ENCODE measurements around the gene WSB1. TPM values are rescaled to one million over a fixed set of nuclear protein-coding genes. Genes with fewer than 3 reads are reported as not detected.
A peak's percentile ranks its signal among the peaks of the same experiment; 100 is the strongest.

Gene WSB1
- polyA plus RNA-seq, 1 experiment = 163 TPM

DNA sequence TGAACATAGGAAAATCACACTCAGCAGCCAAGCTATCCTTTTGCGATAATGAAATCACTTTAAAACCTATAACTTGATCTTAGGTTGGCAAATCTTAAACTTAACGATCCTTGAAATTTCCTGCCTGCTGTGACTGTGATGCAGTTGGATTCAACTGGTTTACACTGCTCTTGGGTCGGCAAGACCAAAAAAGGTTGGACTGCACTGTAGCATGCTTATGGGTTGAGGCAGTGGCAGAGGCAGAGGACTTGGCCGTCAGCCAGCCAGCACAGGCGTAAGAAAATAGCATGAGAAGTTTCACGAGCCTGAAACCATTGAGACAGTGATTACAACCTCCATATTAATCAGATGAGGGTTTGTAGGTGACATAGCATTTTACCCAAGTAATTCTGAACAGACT lies 21.4 kb downstream of the WSB1 start:
- Histone ChIP-seq H3K36me3 (ENCODE audit: control insufficient read depth, insufficient read depth, low read length) (peaks cover 21% of the 10 kb centered on the region), H3K4me3 (ENCODE audit: low read depth, low read length) (no peak overlapping the region), H3K27me3 (ENCODE audit: control insufficient read depth, insufficient read depth, low read length) (no peaks in the 10 kb centered on the region)
- ChIA-PET POLR2A (no interaction called here), CTCF (interaction anchor here (0.6 to 1.8 kb wide), 3 partner anchors 20 to 62 kb away, joined by 3 to 6 read pairs (median 3); no protein-coding TSS in a partner anchor)
- peak; percentile 54 for DNase-seq (ENCODE audit: low read depth)
- TF ChIP-seq, protein P1, sequence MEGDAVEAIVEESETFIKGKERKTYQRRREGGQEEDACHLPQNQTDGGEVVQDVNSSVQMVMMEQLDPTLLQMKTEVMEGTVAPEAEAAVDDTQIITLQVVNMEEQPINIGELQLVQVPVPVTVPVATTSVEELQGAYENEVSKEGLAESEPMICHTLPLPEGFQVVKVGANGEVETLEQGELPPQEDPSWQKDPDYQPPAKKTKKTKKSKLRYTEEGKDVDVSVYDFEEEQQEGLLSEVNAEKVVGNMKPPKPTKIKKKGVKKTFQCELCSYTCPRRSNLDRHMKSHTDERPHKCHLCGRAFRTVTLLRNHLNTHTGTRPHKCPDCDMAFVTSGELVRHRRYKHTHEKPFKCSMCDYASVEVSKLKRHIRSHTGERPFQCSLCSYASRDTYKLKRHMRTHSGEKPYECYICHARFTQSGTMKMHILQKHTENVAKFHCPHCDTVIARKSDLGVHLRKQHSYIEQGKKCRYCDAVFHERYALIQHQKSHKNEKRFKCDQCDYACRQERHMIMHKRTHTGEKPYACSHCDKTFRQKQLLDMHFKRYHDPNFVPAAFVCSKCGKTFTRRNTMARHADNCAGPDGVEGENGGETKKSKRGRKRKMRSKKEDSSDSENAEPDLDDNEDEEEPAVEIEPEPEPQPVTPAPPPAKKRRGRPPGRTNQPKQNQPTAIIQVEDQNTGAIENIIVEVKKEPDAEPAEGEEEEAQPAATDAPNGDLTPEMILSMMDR (IDR thresholded peaks at IDR 0.05; ENCODE audit: insufficient read depth, low read depth, low read length) = no peak

GRCh38 chr17:27315796-27316465 lies 22.0 kb downstream of the WSB1 start:
- POLR2A ChIA-PET = no interaction called here
- TF ChIP-seq, protein P1 (IDR thresholded peaks at IDR 0.05; ENCODE audit: insufficient read depth, low read depth, low read length) = no peak
- Histone ChIP-seq H3K27me3 (ENCODE audit: control insufficient read depth, insufficient read depth, low read length) (no peaks in the 10 kb centered on the region), H3K4me3 (ENCODE audit: low read depth, low read length) (no peak overlapping the region), H3K36me3 (ENCODE audit: control insufficient read depth, insufficient read depth, low read length) (peaks cover 18% of the 10 kb centered on the region)
- CTCF ChIA-PET = no interaction called here
- no peak for DNase-seq (ENCODE audit: low read depth)

DNA sequence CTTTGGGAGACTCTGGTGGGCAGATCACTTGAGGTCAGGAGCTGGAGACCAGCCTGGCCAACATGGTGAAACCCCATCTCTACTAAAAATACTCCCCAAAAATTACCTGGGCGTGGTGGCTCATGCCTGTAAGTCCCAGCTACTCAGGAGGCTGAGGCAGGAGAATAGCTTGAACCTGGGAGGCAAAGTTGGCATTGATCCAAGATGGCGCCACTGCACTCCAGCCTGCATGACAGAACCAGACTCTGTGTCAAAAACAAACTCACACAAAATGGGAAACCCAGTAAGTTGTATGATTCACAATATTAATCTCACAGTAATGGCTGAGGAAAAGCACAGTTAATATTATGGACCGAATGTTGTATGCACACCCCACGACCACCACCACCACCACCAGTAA lies 24.3 kb downstream of the WSB1 start:
- Histone ChIP-seq H3K27me3 (ENCODE audit: control insufficient read depth, insufficient read depth, low read length) (no peaks in the 10 kb centered on the region), H3K4me3 (ENCODE audit: low read depth, low read length) (no peak overlapping the region), H3K36me3 (ENCODE audit: control insufficient read depth, insufficient read depth, low read length) (peaks cover 10% of the 10 kb centered on the region)
- POLR2A ChIA-PET = no interaction called here
- no peak for DNase-seq (ENCODE audit: low read depth)
- CTCF ChIA-PET = interaction anchor here (0.7 to 5.2 kb wide), 5 partner anchors 9 to 281 kb away, joined by 3 to 29 read pairs (median 3); no protein-coding TSS in a partner anchor
- TF ChIP-seq, protein P1 (IDR thresholded peaks at IDR 0.05; ENCODE audit: insufficient read depth, low read depth, low read length) = no peak

DNA sequence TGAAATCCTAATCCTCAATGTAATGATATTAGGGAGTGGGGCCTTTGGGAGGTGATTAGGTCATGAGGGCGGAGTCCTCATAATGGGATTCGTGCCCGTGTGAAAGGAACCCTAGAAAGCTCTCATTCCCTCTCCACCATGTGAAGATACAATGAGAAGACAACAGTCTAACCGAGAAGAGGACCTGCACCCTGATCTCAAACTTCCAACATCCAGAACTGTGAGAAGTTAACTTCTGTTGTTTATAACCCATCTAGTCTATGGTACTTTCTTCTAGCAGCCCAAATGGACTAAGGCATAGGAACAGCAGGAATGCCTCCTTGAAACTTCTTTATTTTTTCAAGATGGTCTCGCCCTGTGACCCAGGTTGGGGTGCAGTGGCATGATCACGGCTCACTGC lies 24.7 kb downstream of the WSB1 start:
- TF ChIP-seq, protein P1 (IDR thresholded peaks at IDR 0.05; ENCODE audit: insufficient read depth, low read depth, low read length) = no peak
- Histone ChIP-seq H3K27me3 (ENCODE audit: control insufficient read depth, insufficient read depth, low read length) (no peaks in the 10 kb centered on the region), H3K4me3 (ENCODE audit: low read depth, low read length) (no peak overlapping the region), H3K36me3 (ENCODE audit: control insufficient read depth, insufficient read depth, low read length) (peaks cover 8% of the 10 kb centered on the region)
- no peak for DNase-seq (ENCODE audit: low read depth)
- ChIA-PET CTCF (interaction anchor here (1.4 to 5.2 kb wide), 4 partner anchors 9 to 281 kb away, joined by 3 to 29 read pairs (median 8); no protein-coding TSS in a partner anchor), POLR2A (no interaction called here)

- no peak for DNase-seq (ENCODE audit: low read depth)
- POLR2A ChIA-PET = interaction anchor here (1.1 kb wide), 1 partner anchor 25 kb away, joined by 4 read pairs; no protein-coding TSS in a partner anchor
- no peak overlapping the region for H3K4me3 ChIP-seq (ENCODE audit: low read depth, low read length)
- TF ChIP-seq, protein P1 (IDR thresholded peaks at IDR 0.05; ENCODE audit: insufficient read depth, low read depth, low read length) = no peak
- CTCF ChIA-PET = interaction anchor here (0.7 to 5.2 kb wide), 9 partner anchors 10 to 283 kb away, joined by 3 to 29 read pairs (median 3); no protein-coding TSS in a partner anchor
- H3K27me3 ChIP-seq (ENCODE audit: control insufficient read depth, insufficient read depth, low read length) = no peaks in the 10 kb centered on the region
- peaks cover 8% of the 10 kb centered on the region for H3K36me3 ChIP-seq (ENCODE audit: control insufficient read depth, insufficient read depth, low read length)
Observed at GRCh38 chr17:27319541-27320221, 25.8 kb downstream of the WSB1 start.

All from BJ (cell line).